ENCODE data around the gene USE1.

Gene USE1

GRCh38 chr19:17259118-17259780 is 44.1 kb downstream of the USE1 start:
- FAIRE-seq = no peak

- FAIRE-seq = no peak
These were observed 44.8 kb downstream of the USE1 start for GRCh38 chr19:17259934-17260333.

DNA sequence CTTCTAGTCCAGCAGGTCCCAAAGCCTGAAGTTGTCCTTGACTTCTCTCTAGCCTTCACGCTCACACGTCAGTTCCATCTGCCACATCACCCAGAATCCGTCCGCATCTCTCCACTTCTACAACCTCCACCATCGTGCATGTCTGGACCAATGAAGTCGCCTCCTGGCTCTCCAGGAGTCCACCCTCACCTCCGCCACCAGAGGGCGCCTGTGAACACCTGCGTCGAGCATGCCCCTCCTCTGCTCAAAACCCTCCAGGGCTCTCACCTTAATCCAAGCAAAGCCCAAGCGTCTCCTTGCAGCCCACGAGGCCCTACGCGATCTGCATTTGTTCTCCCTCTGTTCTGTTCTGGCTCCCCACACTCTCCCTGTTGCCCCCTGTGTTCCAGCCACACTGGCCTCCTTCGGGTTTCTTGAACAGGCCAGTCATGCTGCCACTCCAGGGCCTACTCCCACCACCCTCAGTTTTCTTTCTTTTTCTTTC is 45.7 kb downstream of the USE1 start:
- no peak for FAIRE-seq

- no peak for FAIRE-seq
These were observed 47.4 kb downstream of the USE1 start for GRCh38 chr19:17262557-17262956.

GRCh38 chr19:17263712-17264640 is 48.8 kb downstream of the USE1 start:
- no peak for FAIRE-seq

DNA sequence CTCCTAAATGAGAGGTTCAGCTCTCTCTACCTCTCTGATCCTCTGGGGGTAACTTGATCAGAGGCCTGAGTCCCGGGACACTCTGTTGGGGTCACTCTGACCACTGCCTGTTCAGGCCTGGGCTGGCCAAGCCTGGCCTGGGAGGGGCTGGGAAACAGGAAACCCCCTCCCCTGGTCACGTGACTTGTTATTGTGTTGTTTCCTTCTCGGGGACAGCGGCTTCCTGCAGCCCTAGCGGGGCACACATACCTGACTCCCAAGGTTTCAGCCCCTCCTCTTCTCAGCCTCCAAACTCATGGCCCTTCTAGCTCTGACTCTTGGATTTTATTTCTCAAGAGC is 49.5 kb downstream of the USE1 start, which contains the start of gene USHBP1:
Gene USHBP1, minus strand, starts transcription at position 105 of the 339 bp plus-strand sequence. CDS start 446 bp downstream, outside the sequence.
- FAIRE-seq = no peak

- FAIRE-seq = no peak
These were observed 50.9 kb downstream of the USE1 start for GRCh38 chr19:17266026-17266425.

DNA sequence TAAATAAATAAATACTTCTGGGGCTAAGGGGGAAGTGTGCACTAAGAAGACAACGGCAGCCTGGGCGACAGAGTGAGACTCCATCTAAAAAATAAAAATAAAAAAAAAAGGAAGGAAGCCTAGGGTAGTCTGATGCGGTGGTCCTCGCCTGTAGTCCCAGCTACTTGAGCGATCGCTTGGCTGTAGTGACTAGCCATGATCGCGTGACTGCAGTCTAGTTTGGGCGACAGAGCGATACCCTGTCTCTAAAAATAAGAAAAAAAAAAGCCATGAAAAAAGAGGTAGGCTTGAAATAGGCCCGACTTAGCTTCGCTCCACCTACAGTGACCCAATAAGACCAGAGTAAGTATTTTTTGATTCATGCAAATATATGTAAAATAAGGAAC is 51.4 kb downstream of the USE1 start:
- FAIRE-seq = no peak

GRCh38 chr19:17266975-17267788 is 52.0 kb downstream of the USE1 start, which contains the start of gene BABAM1:
Gene BABAM1 (plus strand): TSS chr19:17267443. CDS start chr19:17268807, 1,364 bp downstream.
- peak; percentile 99 for FAIRE-seq

GRCh38 chr19:17268754-17269153 is 53.6 kb downstream of the USE1 start:
- FAIRE-seq = no peak
